Lower lobe of right lung (tissue), 2 donors: ENCODE results near the gene CR1. TPM values are rescaled to one million over a fixed set of nuclear protein-coding genes. Genes with fewer than 3 reads are reported as not detected.

Experiments
- ATAC-seq, 2 donors: fragments of 200-7000 bp; cut with Tn5 transposase; one replicate each; pipeline ENCODE4 v1.9.1; 2020 to 2022; ENCODE audit warnings: mild to moderate bottlenecking in 2 of 2, moderate library complexity in 2 of 2
- DNase-seq: peaks from one replicate; pipeline ENCODE4 v3.0.0-alpha.2; 2020
- H3K27ac ChIP-seq: fragments of 200-600 bp; one replicate; pipeline ENCODE4 v1.8.0; 2022
- H3K27me3 ChIP-seq: fragments of 200-600 bp; one replicate; pipeline ENCODE4 v1.8.0; 2022; ENCODE audit warnings: low read depth
- H3K36me3 ChIP-seq: fragments of 200-600 bp; one replicate; pipeline ENCODE4 v1.8.0; 2022; ENCODE audit warnings: mild to moderate bottlenecking
- H3K4me1 ChIP-seq: fragments of 200-600 bp; one replicate; pipeline ENCODE4 v1.8.0; 2022
- H3K4me3 ChIP-seq: fragments of 200-600 bp; one replicate; pipeline ENCODE4 v1.8.0; 2022; ENCODE audit warnings: mild to moderate bottlenecking
- H3K9me3 ChIP-seq: fragments of 200-600 bp; one replicate; pipeline ENCODE4 v1.8.0; 2022
- intact Hi-C: fragments of 100-400 bp; cut with DNase I; formaldehyde crosslinking; loops from one replicate; pipeline ENCODE4 v1.11.0; 2022
- total RNA-seq: library from RNA; stranded (reverse); fragmentation: NEBNext Ultra II Directional; extraction: Animal tissue kit (Norgen Biotek cat#: 25700); gene quantifications from one replicate; pipeline ENCODE4 v1.2.1, GENCODE V29; 2021
- TF ChIP-seq, protein P1 (sequence below): fragments of 200-600 bp; IDR thresholded peaks from one replicate; pipeline ENCODE4 v1.8.0; 2022; ENCODE audit warnings: antibody characterized with exemption, mild to moderate bottlenecking
- donor health status: DM: no; HTN: yes; CAD: no; lungs with severe emphysema.

The CR1 gene
- total RNA-seq, 1 donor from 2014 or later, result 21.5 TPM

DNA sequence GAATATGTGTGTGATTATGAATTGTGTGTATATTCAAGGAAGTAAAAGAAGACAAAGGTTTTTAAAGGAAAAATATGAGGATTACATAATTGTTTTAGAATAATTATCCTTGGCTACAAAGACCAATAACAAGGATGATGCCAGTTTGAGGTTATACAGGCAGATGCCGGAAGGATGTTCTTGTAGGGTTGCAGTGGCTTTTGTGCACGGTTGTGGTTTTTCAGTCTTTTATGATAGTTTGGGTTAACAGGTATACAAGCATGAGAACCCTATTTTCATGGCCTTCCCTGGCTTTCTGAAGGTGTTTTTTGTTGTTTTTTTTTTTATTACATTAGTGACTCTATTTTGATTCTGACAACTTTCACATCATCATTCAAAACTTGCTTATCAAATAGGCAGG, 36.9 kb upstream of the CR1 start:
- DNase-seq (no peak), ATAC-seq (no peak)
- Histone ChIP-seq H3K27me3 (peaks cover 21% of the 10 kb centered on the region), H3K4me1 (peaks cover 10% of the 10 kb centered on the region), H3K9me3 (no peaks in the 10 kb centered on the region), H3K36me3 (no peaks in the 10 kb centered on the region), H3K27ac (no peak overlapping the region), H3K4me3 (no peak overlapping the region)
- TF ChIP-seq, protein P1, sequence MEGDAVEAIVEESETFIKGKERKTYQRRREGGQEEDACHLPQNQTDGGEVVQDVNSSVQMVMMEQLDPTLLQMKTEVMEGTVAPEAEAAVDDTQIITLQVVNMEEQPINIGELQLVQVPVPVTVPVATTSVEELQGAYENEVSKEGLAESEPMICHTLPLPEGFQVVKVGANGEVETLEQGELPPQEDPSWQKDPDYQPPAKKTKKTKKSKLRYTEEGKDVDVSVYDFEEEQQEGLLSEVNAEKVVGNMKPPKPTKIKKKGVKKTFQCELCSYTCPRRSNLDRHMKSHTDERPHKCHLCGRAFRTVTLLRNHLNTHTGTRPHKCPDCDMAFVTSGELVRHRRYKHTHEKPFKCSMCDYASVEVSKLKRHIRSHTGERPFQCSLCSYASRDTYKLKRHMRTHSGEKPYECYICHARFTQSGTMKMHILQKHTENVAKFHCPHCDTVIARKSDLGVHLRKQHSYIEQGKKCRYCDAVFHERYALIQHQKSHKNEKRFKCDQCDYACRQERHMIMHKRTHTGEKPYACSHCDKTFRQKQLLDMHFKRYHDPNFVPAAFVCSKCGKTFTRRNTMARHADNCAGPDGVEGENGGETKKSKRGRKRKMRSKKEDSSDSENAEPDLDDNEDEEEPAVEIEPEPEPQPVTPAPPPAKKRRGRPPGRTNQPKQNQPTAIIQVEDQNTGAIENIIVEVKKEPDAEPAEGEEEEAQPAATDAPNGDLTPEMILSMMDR, result no peak
- intact Hi-C loops, result no loop called here

DNA sequence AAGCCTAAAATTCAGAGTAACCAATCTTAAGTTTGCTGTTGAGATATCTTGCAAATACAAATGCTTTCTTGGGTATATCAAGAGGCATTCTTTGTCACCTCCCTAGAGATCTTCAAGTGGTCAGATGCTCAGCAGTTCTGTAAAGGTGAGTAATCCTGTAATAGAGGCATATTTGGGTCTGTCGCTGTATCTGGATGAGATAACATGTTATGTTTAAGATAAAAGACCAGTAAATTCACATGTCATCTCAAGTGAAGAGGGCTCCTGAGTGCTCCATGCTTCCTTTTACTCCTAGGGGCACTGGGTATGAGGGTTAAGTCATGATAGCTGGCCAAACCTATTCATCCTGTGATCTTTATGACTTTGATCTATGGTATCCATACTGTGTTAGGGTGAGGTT, 34.3 kb upstream of the CR1 start:
- no peaks in the 10 kb centered on the region for H3K27me3 ChIP-seq
- no peaks in the 10 kb centered on the region for H3K4me1 ChIP-seq
- H3K4me3 ChIP-seq, result no peak overlapping the region
- TF ChIP-seq, protein P1, result no peak
- H3K9me3 ChIP-seq, result no peaks in the 10 kb centered on the region
- no peak for ATAC-seq
- H3K36me3 ChIP-seq, result no peaks in the 10 kb centered on the region
- intact Hi-C loops, result no loop called here
- no peak overlapping the region for H3K27ac ChIP-seq
- DNase-seq, result no peak

DNA sequence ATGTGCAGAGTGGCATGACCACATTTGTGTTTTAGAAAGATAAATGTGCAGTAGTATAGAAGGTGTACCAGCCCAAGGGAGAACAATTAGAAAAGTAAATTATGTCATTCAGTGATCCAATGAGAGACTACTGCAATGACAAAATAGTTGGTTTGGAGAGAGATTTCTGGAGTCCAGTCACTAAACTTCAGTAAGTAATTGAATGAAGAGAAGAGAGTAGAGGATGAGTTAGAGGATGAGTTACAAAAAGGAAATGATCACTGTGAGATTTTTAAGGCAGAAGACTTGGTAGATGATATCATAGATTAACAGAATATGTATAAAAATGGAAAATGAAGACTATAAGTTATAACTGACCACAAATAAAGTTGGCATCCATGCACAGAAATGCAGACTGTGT, 33.4 kb upstream of the CR1 start:
- Histone ChIP-seq H3K4me3 (no peak overlapping the region), H3K9me3 (no peaks in the 10 kb centered on the region), H3K4me1 (no peaks in the 10 kb centered on the region), H3K36me3 (no peaks in the 10 kb centered on the region), H3K27me3 (peaks cover 6% of the 10 kb centered on the region), H3K27ac (no peak overlapping the region)
- TF ChIP-seq, protein P1, result no peak
- ATAC-seq, result no peak
- no peak for DNase-seq
- intact Hi-C loops, result no loop called here

DNA sequence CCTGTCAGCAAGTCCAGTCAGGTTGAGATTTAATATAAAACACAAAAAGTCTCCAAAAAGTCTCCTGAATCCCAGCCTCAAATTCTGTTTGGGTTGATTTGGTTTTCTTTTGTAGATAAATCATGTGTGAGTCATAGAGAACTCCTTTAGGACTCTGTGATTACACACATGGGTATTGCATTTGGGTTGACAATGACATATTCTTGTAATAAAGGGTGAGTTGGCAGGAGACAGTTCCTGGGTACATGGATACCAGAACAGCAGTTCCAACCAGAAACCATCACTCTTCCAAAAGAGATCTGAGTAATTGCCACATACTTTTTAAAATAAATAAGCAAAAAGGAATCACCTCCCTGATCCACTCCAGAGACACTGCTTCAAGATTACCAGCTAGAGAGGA, 32.9 kb upstream of the CR1 start:
- H3K36me3 ChIP-seq, result no peaks in the 10 kb centered on the region
- ATAC-seq, result no peak
- DNase-seq, result no peak
- no peak overlapping the region for H3K4me3 ChIP-seq
- TF ChIP-seq, protein P1, result no peak
- no peak overlapping the region for H3K27ac ChIP-seq
- H3K27me3 ChIP-seq, result peaks cover 7% of the 10 kb centered on the region
- intact Hi-C loops, result no loop called here
- H3K4me1 ChIP-seq, result no peaks in the 10 kb centered on the region
- no peaks in the 10 kb centered on the region for H3K9me3 ChIP-seq

DNA sequence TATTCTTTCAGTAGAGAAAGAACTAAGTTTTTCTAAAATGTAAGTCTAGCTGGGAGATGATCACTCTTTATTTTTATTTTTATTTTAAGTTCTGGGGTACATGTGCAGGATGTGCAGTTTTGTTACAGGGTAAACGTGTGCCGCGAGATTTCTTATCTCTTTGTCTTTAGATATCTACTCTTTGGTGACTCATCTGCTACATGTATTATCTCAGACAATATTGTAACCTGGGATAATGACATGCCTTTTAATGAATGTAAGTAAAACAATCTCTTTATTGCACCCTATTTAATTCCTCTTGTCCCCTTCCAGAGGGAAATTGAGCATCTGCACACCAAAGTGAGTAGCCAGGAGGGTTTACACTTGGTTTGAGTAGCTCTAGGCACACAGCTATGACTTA, 32.4 kb upstream of the CR1 start:
- H3K9me3 ChIP-seq, result no peaks in the 10 kb centered on the region
- ATAC-seq (no peak), DNase-seq (no peak)
- TF ChIP-seq, protein P1, result no peak
- H3K27ac ChIP-seq, result no peak overlapping the region
- H3K27me3 ChIP-seq, result peaks cover 7% of the 10 kb centered on the region
- no peak overlapping the region for H3K4me3 ChIP-seq
- no peaks in the 10 kb centered on the region for H3K4me1 ChIP-seq
- H3K36me3 ChIP-seq, result no peaks in the 10 kb centered on the region
- intact Hi-C loops, result no loop called here

DNA sequence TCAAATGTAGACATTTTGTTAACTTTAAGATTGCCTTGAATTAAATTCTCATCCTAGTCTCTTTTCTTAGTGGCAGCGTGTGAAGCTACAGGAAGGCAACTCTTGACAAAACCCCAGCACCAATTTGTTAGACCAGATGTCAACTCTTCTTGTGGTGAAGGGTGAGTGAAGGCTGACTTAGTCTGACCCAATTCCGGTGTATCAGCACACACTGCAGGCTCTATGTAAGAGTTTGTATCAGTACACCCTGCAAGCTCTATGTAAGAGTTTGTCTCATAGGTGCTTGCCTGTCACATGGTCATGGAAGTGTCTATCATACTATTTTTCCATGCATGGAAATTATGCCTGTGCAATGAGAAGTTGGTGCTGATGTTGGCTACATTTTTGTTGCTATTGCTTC, 25.0 kb upstream of the CR1 start:
- ATAC-seq (no peak), DNase-seq (no peak)
- Histone ChIP-seq H3K27ac (no peak overlapping the region), H3K4me1 (no peaks in the 10 kb centered on the region), H3K27me3 (peaks cover 11% of the 10 kb centered on the region), H3K4me3 (no peak overlapping the region), H3K9me3 (no peaks in the 10 kb centered on the region), H3K36me3 (no peaks in the 10 kb centered on the region)
- TF ChIP-seq, protein P1, result no peak
- intact Hi-C loops, result no loop called here
